NCI-H510A treated with DMSO at 0.1 percent for 48 hours (cell line): ENCODE results near the gene PLCL2.

Source experiments
- DNase-seq: peaks from one replicate; lab custom pipeline; 2025; lab: John Stamatoyannopoulos, UW

PLCL2 gene

GRCh38 chr3:17044855-17045254, 160.1 kb downstream of the PLCL2 start:
- no peak for DNase-seq

DNA sequence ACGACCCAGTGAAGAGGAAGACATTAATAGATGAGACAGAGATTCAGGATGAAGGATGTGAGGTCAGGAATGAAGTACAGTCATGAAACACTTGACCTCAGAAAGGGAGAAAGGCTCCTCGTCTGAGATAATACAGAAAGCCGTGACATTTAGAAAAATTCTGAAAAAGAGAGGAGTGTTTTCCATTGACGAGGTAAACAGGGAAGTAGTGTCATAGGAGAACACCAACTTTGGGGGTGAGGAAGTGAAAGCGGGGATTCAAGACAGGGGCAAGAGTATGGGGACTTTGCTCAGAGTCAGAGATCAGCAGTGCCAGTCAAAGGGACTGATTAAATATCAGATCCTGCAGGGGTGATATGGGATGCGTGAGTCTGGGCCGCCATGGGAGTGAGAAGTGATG, 160.9 kb downstream of the PLCL2 start:
- no peak for DNase-seq

DNA sequence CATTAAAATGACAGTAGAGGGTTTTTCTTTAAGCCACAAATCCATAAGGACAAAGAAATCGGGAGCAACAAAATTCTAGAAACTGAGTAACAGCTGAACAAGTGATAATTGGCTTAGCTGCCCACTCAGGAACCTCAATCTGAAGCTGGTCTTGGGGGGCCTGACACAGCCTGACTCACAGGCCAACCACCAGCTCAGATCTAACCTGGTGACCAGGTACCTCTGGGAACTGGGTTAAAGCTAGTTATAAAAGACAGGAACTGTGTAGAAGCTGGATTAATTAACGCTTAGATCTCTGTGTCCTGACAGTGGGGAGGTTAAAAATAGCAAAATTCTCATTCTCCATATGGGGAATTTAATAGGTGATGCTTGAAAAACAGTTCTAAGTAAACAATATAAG, 161.9 kb downstream of the PLCL2 start:
- no peak for DNase-seq

DNA sequence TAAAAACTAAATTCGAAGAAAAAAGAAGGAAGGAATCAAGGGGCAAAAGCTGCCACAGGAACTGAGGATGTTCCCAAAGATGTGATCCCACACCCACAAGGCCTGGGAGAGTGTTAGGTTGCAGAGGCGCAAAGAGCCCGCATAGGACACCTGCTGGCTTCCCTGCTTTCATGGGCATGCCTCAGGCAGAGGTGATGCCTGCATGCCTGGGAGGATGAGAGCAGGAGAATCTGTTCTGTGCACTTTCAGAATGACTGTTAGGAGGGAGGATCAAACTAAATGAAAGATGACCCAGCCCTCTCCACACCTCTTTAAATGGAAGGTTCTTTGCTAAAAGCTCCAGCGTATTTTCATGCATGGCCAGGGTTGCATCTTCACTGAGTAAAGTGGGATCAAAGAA, 162.4 kb downstream of the PLCL2 start:
- DNase-seq: no peak

GRCh38 chr3:17047894-17048293, 163.1 kb downstream of the PLCL2 start:
- DNase-seq: no peak

DNA sequence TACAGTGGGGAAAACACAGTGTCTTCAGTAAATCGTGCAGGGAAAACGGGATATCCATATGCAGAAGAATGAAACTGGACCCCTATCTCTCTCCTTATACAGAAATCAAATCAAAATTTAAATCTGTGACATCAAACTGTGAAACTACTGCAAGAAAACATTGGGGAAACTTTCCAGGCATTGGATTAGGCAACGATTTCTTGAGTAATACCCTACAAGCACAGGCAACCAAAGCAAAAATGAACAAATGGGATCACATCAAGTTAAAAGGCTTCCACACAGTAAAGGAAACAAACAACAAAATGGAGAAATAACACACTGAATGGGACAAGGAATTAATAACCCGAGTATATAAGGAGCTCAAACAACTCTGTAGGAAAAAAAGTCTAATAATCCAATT, 165.3 kb downstream of the PLCL2 start:
- no peak for DNase-seq

DNA sequence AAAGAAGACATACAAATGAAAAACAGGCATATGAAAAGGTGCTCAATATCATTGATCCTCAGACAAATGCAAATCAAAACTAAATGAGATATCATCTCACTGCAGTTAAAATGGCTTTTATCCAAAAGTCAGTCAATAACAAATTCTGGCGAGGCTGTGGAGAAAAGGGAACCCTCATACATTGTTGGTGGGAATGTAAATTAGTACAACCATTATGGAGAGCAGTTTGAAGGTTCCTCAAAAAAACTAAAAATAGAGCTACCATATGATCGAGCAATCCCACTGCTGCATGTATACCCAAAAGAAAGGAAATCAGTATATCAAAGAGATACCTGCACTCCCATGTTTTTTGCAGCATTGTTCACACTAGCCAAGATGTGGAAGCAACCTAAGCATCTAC, 165.8 kb downstream of the PLCL2 start:
- no peak for DNase-seq

GRCh38 chr3:17052363-17052762, 167.6 kb downstream of the PLCL2 start:
- no peak for DNase-seq

GRCh38 chr3:17054301-17054981, 169.7 kb downstream of the PLCL2 start:
- no peak for DNase-seq

DNA sequence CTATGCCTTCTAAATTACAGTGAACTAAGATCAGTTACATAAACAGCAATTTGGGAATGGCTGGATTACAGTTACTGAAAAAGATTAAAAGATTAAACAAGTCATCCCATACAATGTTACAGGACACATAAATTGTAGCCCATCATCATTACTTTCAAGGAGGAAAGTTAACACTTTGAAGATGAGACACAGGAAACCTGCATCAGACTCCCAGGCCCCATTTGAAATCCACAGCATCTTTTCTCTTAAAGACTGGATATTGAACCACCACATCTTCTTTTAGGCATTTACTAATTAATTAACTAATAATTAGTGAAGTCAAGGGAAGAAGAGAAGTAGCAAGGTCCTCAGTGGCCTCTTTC, 170.2 kb downstream of the PLCL2 start:
- DNase-seq: no peak

DNA sequence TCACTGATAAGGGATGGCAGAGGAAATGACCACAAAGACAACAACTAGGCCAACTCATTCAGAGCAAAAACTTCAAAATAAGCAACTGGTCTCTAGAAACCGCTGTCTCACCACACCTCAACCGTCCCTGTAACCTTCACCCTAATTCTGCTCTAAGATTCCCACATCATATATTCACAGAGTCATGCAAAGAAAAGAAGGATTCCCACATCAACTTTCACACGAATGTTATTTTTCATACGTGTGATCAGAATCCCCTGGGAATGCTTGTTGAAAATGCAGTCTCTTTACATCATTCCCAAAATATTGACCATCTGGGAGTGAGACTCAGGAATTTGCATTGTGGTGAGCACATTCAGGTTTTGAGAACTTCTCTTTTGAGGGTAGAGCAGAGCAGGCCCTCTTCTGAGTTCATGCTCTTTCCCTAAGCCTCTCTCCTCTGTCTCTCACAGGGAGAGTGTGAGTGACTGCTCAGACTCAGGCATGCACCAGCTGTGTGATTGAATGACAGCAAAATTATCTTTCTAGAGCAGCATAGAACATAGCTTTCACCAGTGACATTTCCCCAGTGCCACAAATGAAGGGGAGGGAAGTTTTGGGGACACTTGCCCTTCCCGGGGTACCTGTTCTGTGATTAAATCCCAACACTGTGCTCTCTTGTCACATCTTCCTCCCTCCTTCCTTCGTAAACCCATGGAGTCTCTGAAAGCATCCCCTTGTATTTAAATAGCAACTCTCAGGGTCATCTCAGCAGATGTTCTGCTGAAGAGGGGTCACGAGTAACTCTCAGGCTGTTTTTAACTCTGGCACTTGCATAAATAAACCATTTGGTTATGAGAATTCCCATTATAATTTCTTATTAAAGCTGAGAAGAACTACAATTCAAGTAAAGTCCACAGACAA, 170.9 kb downstream of the PLCL2 start:
- DNase-seq: no peak

DNA sequence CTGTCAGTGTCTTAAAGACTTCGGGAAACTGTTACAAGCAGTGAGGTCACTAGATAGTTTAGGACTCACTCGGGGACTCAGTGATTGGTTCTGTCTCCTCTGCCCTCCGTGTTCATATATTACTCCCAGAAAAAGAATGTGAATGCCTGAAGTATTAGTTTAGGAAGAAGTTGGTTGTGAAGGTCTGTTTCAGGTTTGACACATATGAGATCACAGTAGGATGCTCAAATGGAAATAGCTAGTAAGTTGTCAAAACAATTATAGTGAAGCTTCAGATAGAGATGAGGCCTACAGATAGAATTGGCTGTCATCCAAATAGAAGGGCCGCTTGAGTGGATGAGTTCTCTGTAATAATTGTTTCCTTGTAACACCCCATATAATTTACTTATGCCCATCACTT, 172.6 kb downstream of the PLCL2 start:
- peak; percentile 9 for DNase-seq

- no peak for DNase-seq
Observed at GRCh38 chr3:17059989-17060550, 175.3 kb downstream of the PLCL2 start.

DNA sequence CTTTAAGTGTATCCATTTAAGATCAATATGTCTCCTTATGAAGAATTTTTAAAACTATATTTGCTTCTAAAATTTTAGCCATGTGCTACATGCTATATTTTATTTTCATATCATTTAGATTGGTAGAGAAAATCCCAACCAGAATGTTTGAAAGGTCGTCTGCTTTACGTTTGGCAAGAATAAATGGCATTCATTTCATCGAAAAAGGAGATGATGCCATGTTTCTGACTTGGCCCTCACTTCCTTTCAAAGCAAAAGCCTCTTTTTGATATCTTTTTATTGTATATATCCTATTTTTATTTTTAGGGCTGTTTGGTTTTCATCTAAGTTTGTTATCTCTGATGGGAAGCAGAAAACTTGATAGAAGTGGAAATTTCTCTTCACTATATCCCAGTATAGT, 176.2 kb downstream of the PLCL2 start:
- DNase-seq: no peak

GRCh38 chr3:17062736-17063135, 178.0 kb downstream of the PLCL2 start:
- DNase-seq: no peak

- DNase-seq: no peak
Observed at GRCh38 chr3:17063596-17063995, 178.8 kb downstream of the PLCL2 start.

GRCh38 chr3:17065315-17065714, 180.6 kb downstream of the PLCL2 start:
- peak; percentile 65 for DNase-seq

DNA sequence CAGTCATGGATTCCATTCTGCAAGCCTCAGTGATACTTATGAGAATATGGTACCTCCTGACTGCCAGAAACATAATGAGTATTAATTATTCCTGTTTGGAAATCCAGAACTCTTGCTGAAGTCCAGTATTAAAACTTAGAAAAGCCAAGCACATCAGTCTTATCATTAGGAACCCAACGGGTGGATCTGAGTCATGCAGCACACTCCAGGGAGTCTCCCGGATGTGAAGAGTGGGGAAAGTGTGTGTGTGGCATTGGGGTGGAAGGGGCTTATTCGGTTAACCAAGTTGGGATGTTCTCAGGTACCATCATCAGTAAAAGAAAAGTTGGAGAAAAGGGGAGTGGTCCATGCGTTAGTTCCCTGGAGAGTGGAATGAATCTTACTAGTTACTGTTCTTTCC, 181.1 kb downstream of the PLCL2 start:
- DNase-seq: no peak

GRCh38 chr3:17069754-17070153, 185.0 kb downstream of the PLCL2 start:
- DNase-seq: no peak

DNA sequence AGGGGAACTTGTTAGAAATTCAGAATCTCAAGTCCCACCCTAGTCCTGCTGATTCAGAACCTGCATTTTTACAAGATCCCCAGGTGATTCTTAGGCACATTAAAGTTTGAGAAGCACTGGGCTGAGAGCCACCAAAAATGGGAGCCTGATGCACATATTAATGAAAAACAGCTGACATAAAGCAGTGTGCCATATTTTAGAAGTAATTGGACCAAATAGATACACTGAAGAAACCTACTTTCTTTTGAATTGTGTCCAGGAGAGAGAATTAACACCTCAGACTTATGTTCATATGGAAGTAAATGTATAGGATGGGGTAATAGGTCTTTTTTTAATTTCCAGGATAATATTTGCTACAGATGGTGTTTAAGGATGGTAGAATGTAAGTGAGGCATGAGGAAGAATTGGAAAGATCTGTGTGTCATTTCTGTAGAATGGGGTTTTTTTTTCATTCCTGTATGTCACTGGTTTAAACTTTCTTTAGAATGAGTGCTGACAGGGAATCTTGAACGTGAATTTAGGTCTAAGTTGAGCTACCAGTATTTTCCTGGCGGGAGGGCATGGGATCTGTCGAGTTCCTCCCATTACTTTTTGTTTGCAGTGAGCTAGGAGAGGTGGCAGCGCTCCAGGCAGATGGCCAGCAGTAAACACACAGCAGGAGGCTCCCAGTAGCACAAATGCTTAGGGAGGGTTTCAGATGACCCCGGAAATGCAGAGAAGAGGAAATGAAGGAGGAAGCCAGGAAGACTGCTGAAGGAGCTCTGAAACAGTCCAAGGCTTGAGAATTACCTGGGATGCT, 185.6 kb downstream of the PLCL2 start:
- DNase-seq: peak; percentile 74

DNA sequence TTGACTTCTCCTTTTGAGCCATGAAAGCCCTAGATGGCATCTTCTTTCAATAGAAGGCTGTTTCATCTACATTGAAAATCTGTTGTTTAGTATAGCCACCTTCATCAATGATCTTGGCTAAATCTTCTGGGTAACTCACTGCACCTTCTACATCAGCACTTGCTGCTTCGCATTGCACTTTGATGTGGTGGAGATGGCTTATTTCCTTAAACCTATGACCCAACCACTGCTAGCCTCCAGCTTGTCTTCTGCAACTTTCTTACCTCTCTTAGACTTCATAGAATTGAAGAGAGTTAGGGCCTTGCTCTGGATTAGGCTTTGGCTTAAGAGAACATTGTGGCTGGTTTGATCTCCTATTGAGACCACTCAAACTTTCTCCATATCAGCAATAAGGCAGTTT, 189.8 kb downstream of the PLCL2 start:
- no peak for DNase-seq

GRCh38 chr3:17075358-17075757, 190.6 kb downstream of the PLCL2 start:
- no peak for DNase-seq
